HG03432 (cell line): Measurements from ENCODE around the gene PRKD1.

Experiments
- ATAC-seq: cut with Tn5 transposase; IDR thresholded peaks from one replicate; pipeline ENCODE4 v1.9.1; 2021; ENCODE audit warnings: mild to moderate bottlenecking, moderate library complexity; ENCODE audit not compliant: unreplicated experiment

The PRKD1 gene

DNA sequence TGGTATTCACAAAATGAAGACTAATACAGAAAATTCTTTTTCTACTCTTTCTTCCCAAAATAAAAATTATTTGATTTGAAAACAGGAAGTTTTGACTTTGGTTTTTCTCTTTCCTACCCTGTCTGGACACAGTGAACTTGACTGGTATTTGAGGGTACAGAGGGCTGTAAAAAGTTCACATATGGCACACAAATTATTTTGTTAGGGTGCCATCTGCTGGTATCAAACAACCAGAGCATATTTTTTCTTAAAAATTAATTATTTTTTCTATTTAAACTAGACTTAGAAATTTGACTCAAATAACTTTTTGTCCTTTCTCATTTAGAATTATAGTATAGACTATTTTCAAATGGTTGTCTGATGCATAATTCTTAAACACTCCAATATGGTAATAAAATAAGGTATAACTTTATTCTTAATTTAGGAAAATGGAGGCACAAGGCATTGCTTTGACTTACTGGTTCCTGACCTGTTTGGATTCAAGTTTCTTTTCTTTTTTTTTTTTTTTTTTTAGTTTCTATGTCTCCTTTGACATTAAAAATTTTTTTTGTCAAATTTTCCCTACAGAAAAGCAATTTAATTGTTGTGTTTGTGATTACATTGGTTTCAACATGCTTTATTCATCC lies 390.6 kb downstream of the PRKD1 start:
- no peak for ATAC-seq

DNA sequence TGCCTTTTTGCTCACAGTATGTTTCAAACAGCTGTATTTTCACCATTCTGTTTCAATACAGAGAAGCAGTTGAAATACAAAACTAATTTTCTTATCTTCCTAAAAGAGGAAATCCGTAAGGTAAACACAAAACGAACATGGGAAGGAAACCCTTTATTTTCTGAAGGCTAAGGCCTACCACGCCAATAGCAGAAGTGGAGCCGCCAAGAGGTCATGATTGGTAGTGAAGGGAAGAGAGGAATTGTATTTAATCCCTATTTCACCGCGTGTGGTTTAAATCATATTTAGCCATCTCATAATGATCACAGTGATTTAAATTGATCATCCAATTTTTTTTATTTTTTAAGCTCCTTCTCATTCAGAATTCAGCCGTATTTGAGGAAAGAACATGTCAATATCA lies 398.2 kb downstream of the PRKD1 start:
- no peak for ATAC-seq

DNA sequence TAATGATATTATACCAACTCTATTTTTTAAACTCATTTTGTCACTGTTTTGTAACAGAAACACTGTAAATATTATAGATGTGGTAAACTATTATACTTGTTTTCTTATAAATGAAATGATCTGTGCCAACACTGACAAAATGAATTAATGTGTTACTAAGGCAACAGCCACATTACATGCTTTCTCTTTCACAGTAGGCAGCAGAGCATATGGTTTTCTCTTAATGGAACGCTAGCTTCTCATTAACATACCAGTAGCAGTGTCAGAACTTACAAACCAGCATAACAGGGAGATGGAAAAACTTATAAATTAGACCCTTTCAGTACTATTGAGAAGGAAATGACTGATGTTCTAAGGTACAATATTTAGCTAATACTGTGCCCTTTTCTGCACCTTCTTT lies 398.8 kb downstream of the PRKD1 start:
- ATAC-seq, result peak; percentile 42

DNA sequence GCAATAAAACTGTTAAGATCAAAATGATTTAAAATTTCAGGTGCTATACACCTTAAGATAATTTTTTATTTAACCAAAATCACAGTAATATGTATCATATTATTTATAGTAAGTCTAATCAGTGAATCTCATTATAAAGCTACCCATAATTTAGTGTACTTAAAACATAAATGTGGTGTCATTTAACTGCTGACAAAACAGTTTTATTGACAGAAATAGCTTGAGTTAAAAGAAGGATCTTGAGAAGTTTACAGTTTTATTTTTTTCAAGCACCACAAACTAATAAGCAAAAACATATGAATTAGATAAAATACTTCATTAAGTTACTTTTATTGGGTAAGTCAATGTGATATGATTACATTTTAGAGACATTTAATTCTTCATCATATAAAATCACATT lies 400.4 kb downstream of the PRKD1 start:
- no peak for ATAC-seq
